ENCODE data around the gene ATL2.
"Not testable (repeated sequence)": the region's sequence is repeated elsewhere in the genome, so short reads cannot be mapped to it uniquely, and the experiment has no call there.

The ATL2 gene

GRCh38 chr2:38323623-38324022 lies 53.5 kb downstream of the ATL2 start:
- TF ChIP-seq CTCF (IDR thresholded peaks at IDR 0.05), result no peak
- no peak for TF ChIP-seq ZFX (IDR thresholded peaks at IDR 0.05; ENCODE audit: borderline replicate concordance)
- H3K27ac ChIP-seq, result no peak overlapping the region

DNA sequence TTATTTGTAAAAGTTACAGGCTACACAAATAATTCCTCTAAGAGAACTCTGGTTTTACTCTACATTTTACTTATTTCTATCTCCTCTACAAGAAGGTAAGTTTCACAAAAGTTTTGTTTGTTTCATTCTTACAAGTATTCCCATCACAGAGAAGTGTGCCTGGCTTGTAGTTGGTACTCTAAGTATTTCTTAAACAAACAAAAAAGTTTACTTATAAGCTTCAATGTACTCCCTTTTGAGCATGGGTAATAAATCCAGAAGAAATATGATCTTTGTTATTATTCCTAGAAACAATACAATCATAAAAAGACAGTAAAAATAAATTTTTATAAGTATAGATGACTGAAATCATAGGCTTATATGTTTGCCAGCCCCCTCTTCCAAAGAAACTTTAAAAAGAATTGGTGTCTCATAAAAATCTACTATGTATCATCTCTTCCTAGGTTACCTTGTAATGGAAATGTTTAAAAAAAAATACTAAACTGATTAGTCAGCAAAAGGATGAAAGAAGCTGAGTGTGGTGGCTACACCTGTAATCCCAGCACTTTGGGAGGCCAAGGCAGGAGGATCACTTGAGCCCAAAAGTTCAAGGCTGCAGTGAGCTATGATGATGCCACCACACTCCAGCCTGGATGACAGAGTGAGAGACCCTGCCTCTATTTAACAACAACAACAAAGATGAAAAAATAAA lies 54.7 kb downstream of the ATL2 start:
- TF ChIP-seq CTCF (IDR thresholded peaks at IDR 0.05), result no peak
- TF ChIP-seq ZFX (IDR thresholded peaks at IDR 0.05; ENCODE audit: borderline replicate concordance), result no peak
- no peak overlapping the region for H3K27ac ChIP-seq

DNA sequence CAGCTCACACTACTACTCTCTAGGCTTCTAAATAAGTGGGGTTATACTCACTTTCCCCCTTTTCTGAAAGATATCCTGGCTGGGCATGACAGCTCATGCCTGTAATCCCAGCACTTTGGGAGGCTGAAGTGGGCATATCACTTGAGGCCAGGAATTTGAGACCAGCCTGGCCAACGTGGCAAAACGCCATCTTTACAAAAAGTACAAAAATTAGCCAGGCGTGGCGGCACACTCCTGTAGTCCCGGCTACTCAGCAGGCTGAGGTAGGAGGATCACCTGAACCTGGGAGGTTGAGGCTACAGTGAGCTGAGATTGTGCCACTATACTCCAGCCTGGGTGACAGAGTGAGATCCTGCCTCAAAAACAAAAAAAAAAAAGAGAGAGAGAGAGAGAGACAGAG lies 57.8 kb downstream of the ATL2 start:
- H3K27ac ChIP-seq, result not testable (repeated sequence)

- no peak overlapping the region for H3K27ac ChIP-seq
- TF ChIP-seq CTCF (IDR thresholded peaks at IDR 0.05), result no peak
- TF ChIP-seq ZFX (IDR thresholded peaks at IDR 0.05; ENCODE audit: borderline replicate concordance), result no peak
These were observed 59.3 kb downstream of the ATL2 start for GRCh38 chr2:38317725-38318124.

- TF ChIP-seq CTCF (IDR thresholded peaks at IDR 0.05) (peak; percentile 87), ZFX (IDR thresholded peaks at IDR 0.05; ENCODE audit: borderline replicate concordance) (no peak)
- no peak overlapping the region for H3K27ac ChIP-seq
These were observed 61.3 kb downstream of the ATL2 start for GRCh38 chr2:38315707-38316333.

DNA sequence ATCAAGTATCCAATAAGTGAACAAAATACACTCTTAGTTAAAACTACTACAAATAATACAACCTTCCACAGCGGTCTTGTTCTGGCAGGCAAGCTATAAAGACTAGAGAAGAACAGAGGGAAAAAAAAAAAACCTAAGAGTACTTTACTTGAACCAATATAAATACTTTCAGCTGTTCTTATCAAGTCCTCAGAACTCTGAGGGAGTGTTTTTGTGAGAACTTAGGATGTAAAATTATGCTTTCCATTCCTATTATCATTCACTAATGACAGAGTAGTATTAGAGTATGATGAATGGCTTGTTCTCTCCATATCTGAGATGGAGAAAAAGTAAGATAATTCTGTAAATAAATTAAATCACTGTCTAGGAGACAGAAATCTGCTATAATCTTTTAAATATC lies 68.3 kb downstream of the ATL2 start:
- TF ChIP-seq ZFX (IDR thresholded peaks at IDR 0.05; ENCODE audit: borderline replicate concordance) (no peak), CTCF (IDR thresholded peaks at IDR 0.05) (no peak)
- no peak overlapping the region for H3K27ac ChIP-seq

DNA sequence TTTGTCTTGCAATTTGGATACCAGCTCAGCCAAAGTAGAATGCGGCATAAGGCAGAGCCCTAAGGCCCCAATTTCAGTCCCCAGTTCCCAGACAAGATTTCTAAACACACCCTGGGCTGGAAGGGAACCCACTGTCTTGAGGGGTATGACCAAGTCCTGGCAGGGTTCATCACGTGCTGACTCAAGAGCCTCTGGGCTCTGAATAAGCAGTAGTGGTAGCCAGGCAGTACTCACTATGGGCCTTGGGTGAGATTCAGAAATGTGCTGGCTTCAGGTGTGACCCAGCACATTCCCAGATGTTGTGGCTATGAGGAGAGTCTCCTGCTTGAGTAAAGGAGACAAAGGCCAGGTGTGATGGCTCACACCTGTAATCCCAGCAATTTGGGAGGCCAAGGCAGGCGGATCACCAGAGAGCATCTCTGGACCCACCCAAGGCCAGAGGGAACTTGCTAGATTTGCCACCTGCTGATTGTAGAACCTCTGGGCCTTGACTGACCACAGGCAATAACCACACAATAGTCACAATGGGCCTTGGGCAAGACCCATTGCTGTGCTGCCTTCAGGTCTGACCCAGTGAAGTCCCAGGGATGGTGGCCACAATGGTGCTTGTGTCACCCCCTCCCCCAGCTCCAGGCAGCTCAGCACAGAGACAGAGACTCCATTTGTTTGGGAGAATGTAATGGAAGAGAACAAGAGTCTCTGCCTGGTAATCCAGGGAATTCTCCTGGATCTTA lies 74.9 kb downstream of the ATL2 start:
- TF ChIP-seq CTCF (IDR thresholded peaks at IDR 0.05) (no peak), ZFX (IDR thresholded peaks at IDR 0.05; ENCODE audit: borderline replicate concordance) (no peak)
- H3K27ac ChIP-seq, result no peak overlapping the region
